ENCODE results near the gene BEND5.

GRCh38 chr1:48823168-48823567 lies 46.5 kb upstream of the BEND5 start:
- TF ChIP-seq CTCF (conservative IDR thresholded peaks at IDR 0.05 in 1 of 2, IDR thresholded peaks at IDR 0.05 in 1 of 2; ENCODE audit: extremely low read depth in 1 of 2, insufficient read depth in 1 of 2, low read depth in 1 of 2, low read length in 2 of 2) (no peak), EZH2 (IDR thresholded peaks at IDR 0.05; ENCODE audit: borderline replicate concordance, low read length) (no peak)

Measured in mammary epithelial cell (primary cell).